Stimulated activated CD8-positive, alpha-beta memory T cell treated with anti-CD3 and anti-CD28 coated beads, Interleukin-4, amount 100 ng/mL, for 48 hours (primary cell): ENCODE measurements around the gene BIN1.

Experiments
- DNase-seq: peaks from one replicate; pipeline ENCODE4 v3.0.0-alpha.2; 2020

The BIN1 gene

GRCh38 chr2:127054996-127055785 lies 51.8 kb downstream of the BIN1 start:
- DNase-seq: no peak

GRCh38 chr2:127054604-127054930 lies 52.4 kb downstream of the BIN1 start:
- no peak for DNase-seq

- no peak for DNase-seq
Observed at GRCh38 chr2:127053731-127054603, 53.0 kb downstream of the BIN1 start.

- no peak for DNase-seq
Observed at GRCh38 chr2:127052771-127053691, 53.9 kb downstream of the BIN1 start.

- no peak for DNase-seq
Observed at GRCh38 chr2:127052057-127052770, 54.7 kb downstream of the BIN1 start.

- no peak for DNase-seq
Observed at GRCh38 chr2:127051116-127052056, 55.6 kb downstream of the BIN1 start.

- DNase-seq: no peak
Observed at GRCh38 chr2:127050803-127051115, 56.2 kb downstream of the BIN1 start.

- peak; percentile 85 for DNase-seq
Observed at GRCh38 chr2:127049927-127050802, 56.8 kb downstream of the BIN1 start.

GRCh38 chr2:127048969-127049897 lies 57.7 kb downstream of the BIN1 start:
- DNase-seq: no peak

- no peak for DNase-seq
Observed at GRCh38 chr2:127048618-127048935, 58.4 kb downstream of the BIN1 start.

- DNase-seq: no peak
Observed at GRCh38 chr2:127047716-127048617, 59.0 kb downstream of the BIN1 start.

GRCh38 chr2:127047054-127047453 lies 59.9 kb downstream of the BIN1 start:
- DNase-seq: peak; percentile 18

GRCh38 chr2:127046579-127046978 lies 60.4 kb downstream of the BIN1 start:
- DNase-seq: peak; percentile 22

GRCh38 chr2:127045792-127046501 lies 61.0 kb downstream of the BIN1 start:
- peak; percentile 12 for DNase-seq

- DNase-seq: peak; percentile 18
Observed at GRCh38 chr2:127044977-127045661, 61.8 kb downstream of the BIN1 start.

GRCh38 chr2:127044165-127044718 lies 62.7 kb downstream of the BIN1 start:
- no peak for DNase-seq
